RWPE2 (cell line): ENCODE results near the gene ADAMTS4.
A peak's percentile ranks its signal among the peaks of the same experiment; 100 is the strongest.

Source experiments
- ATAC-seq: fragments of 200-7000 bp; cut with Tn5 transposase; 3 replicates; pipeline ENCODE4 v1.9.1; 2021; ENCODE audit warnings: low read depth
- DNase-seq: peaks from one replicate; pipeline ENCODE4 v3.0.0-alpha.2; 2020; ENCODE audit warnings: low spot score
- H3K27ac ChIP-seq: fragments of 450-650 bp; 2 replicates; pipeline ENCODE4 v1.5.1; 2017; ENCODE audit warnings: mild to moderate bottlenecking; ENCODE audit not compliant: poor library complexity, severe bottlenecking
- H3K27me3 ChIP-seq: fragments of 250-450 bp; sonication (Bioruptor Pico); 2 replicates; pipeline ENCODE4 v1.5.1; 2021; ENCODE audit warnings: mild to moderate bottlenecking, moderate library complexity; ENCODE audit not compliant: insufficient read depth, poor library complexity, severe bottlenecking
- H3K36me3 ChIP-seq: fragments of 250-450 bp; sonication (Bioruptor Pico); 2 replicates; pipeline ENCODE4 v1.5.1; 2020; ENCODE audit warnings: low read depth, mild to moderate bottlenecking, moderate library complexity
- H3K4me1 ChIP-seq: fragments of 250-450 bp; sonication (Bioruptor Pico); 2 replicates; pipeline ENCODE4 v1.5.1; 2021; ENCODE audit warnings: mild to moderate bottlenecking, moderate library complexity; ENCODE audit not compliant: insufficient read depth, poor library complexity, severe bottlenecking
- H3K4me3 ChIP-seq: fragments of 250-450 bp; sonication (Bioruptor Pico); 2 replicates; pipeline ENCODE4 v1.5.1; 2021; ENCODE audit warnings: mild to moderate bottlenecking, moderate library complexity; ENCODE audit not compliant: severe bottlenecking
- H3K9me3 ChIP-seq: fragments of 250-450 bp; sonication (Bioruptor Pico); 2 replicates; pipeline ENCODE4 v1.5.1; 2021; ENCODE audit warnings: mild to moderate bottlenecking, moderate library complexity; ENCODE audit not compliant: severe bottlenecking
- CTCF ChIP-seq: fragments of 450-650 bp; IDR thresholded peaks from one replicate; pipeline ENCODE4 v1.5.1; 2017; ENCODE audit warnings: mild to moderate bottlenecking, moderate library complexity; ENCODE audit not compliant: poor library complexity, severe bottlenecking

Gene ADAMTS4

DNA sequence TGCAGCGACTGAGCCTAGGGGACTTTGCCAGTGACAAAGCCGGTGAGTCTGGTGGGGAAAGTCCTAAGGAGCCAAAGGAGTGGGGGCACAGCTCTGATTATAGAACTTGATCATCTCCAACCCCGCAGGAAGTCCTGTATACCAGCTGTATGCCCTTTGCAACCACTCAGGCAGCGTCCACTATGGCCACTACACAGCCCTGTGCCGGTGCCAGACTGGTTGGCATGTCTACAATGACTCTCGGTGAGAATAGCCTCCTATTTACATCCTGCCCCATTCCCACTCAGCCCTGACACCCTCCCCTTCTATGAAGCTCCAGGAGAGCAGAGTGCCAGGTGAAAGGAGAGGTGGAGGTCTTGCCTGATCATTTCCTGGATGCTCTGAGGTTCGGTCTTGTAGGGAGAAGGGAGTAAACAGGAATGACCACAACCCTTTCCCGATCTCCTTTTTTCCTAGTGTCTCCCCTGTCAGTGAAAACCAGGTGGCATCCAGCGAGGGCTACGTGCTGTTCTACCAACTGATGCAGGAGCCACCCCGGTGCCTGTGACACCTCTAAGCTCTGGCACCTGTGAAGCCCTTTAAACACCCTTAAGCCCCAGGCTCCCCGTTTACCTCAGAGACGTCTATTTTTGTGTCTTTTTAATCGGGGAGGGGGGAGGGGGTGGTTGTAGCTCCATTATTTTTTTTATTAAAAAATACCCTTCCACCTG, 33.8 kb downstream of the ADAMTS4 start:
- peak overlapping the region; percentile 28 for H3K27ac ChIP-seq
- ATAC-seq: no peak
- no peak overlapping the region for H3K4me3 ChIP-seq
- H3K27me3 ChIP-seq: no peaks in the 10 kb centered on the region
- no peaks in the 10 kb centered on the region for H3K4me1 ChIP-seq
- no peaks in the 10 kb centered on the region for H3K9me3 ChIP-seq
- H3K36me3 ChIP-seq: peaks cover 20% of the 10 kb centered on the region
- DNase-seq: no peak
- no peak for TF ChIP-seq CTCF

GRCh38 chr1:161163793-161164192, 35.1 kb downstream of the ADAMTS4 start:
- DNase-seq (no peak), ATAC-seq (no peak)
- Histone ChIP-seq H3K27ac (no peak overlapping the region), H3K36me3 (peaks cover 20% of the 10 kb centered on the region), H3K27me3 (no peaks in the 10 kb centered on the region), H3K4me3 (no peak overlapping the region), H3K9me3 (no peaks in the 10 kb centered on the region), H3K4me1 (no peaks in the 10 kb centered on the region)
- TF ChIP-seq CTCF: no peak

DNA sequence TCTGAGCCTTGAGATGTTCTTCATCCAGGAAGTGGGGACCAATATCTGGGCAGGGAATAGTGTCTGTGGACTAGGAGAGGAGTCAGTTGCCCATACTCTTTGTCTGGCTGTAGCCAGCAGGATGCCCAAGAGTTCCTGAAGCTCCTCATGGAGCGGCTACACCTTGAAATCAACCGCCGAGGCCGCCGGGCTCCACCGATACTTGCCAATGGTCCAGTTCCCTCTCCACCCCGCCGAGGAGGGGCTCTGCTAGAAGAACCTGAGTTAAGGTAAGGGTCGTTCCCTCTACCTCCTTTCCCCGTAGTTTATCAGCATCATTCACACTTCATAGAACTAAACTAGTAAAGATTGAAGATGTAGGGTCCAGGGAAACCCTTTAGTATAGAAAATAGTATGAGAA, 36.0 kb downstream of the ADAMTS4 start:
- no peaks in the 10 kb centered on the region for H3K4me1 ChIP-seq
- H3K36me3 ChIP-seq: peaks cover 20% of the 10 kb centered on the region
- H3K27me3 ChIP-seq: no peaks in the 10 kb centered on the region
- TF ChIP-seq CTCF: no peak
- DNase-seq (no peak), ATAC-seq (no peak)
- no peak overlapping the region for H3K27ac ChIP-seq
- H3K4me3 ChIP-seq: no peak overlapping the region
- no peaks in the 10 kb centered on the region for H3K9me3 ChIP-seq

DNA sequence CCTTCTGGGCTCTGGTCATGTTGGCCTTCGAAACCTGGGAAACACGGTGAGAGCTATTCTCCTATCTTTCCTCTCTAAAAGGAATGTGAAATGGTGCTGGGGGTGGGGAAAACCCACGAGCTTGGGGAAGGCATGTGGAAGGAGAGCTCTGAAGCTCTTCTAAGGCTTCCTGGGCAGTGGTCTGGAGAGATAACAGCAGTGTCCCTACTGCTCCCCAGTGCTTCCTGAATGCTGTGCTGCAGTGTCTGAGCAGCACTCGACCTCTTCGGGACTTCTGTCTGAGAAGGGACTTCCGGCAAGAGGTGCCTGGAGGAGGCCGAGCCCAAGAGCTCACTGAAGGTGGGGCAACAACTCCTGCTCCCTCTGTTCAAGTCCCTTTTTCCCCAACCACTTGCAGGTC, 36.8 kb downstream of the ADAMTS4 start:
- no peak overlapping the region for H3K4me3 ChIP-seq
- no peak for TF ChIP-seq CTCF
- H3K9me3 ChIP-seq: no peaks in the 10 kb centered on the region
- no peaks in the 10 kb centered on the region for H3K27me3 ChIP-seq
- no peak overlapping the region for H3K27ac ChIP-seq
- ATAC-seq (no peak), DNase-seq (no peak)
- no peaks in the 10 kb centered on the region for H3K4me1 ChIP-seq
- peaks cover 20% of the 10 kb centered on the region for H3K36me3 ChIP-seq

DNA sequence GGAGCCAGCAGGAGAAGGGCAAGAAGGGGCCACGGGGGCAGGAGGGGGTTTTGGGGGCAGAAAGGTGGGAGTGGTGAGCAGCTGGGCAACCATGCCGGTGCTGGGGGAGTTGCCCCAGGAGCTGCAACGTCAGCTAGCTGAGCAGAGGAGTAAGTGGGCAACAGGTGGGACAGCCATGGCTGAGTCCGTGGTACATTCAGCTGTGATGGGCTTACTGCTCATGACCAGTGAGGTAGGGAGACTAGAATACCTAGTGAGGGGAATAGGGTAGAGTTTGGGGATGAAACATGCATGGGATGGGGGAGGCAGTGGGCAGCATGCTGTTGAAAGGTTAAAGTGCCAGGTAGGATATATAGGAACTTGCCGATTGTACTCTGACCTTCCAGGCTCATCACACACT, 37.2 kb downstream of the ADAMTS4 start:
- no peak overlapping the region for H3K4me3 ChIP-seq
- no peak overlapping the region for H3K27ac ChIP-seq
- ATAC-seq (no peak), DNase-seq (no peak)
- TF ChIP-seq CTCF: no peak
- no peaks in the 10 kb centered on the region for H3K4me1 ChIP-seq
- H3K9me3 ChIP-seq: no peaks in the 10 kb centered on the region
- H3K36me3 ChIP-seq: peaks cover 20% of the 10 kb centered on the region
- no peaks in the 10 kb centered on the region for H3K27me3 ChIP-seq
